Parathyroid adenoma (tissue), 2 donors: Measurements from ENCODE around the gene DEUP1.
"Not testable (repeated sequence)": the region's sequence is repeated elsewhere in the genome, so short reads cannot be mapped to it uniquely, and the experiment has no call there.

Experiments used
- H2AFZ ChIP-seq: fragments of 300-600 bp; sonication (generic); one replicate; pipeline ENCODE4 v1.7.0; 2017; ENCODE audit warnings: antibody characterized with exemption, mild to moderate bottlenecking
- H3K27ac ChIP-seq: fragments of 300-600 bp; sonication (generic); one replicate; pipeline ENCODE4 v1.7.0; 2017
- H3K27me3 ChIP-seq: fragments of 300-600 bp; sonication (generic); one replicate; pipeline ENCODE4 v1.7.0; 2017; ENCODE audit warnings: low read length; ENCODE audit not compliant: control insufficient read depth, insufficient read depth
- H3K36me3 ChIP-seq: fragments of 300-600 bp; sonication (generic); one replicate; pipeline ENCODE4 v1.7.0; 2017; ENCODE audit warnings: low read length; ENCODE audit not compliant: control insufficient read depth, insufficient read depth
- H3K4me1 ChIP-seq: fragments of 300-600 bp; sonication (generic); one replicate; pipeline ENCODE4 v1.7.0; 2017; ENCODE audit warnings: control low read depth
- H3K4me2 ChIP-seq: fragments of 300-600 bp; sonication (generic); one replicate; pipeline ENCODE4 v1.7.0; 2017; ENCODE audit warnings: low read length
- H3K4me3 ChIP-seq: fragments of 300-600 bp; sonication (generic); one replicate; pipeline ENCODE4 v1.7.0; 2017; ENCODE audit warnings: low read depth, low read length
- H3K79me2 ChIP-seq: fragments of 300-600 bp; sonication (generic); one replicate; pipeline ENCODE4 v1.7.0; 2017; ENCODE audit warnings: control low read depth
- H3K9ac ChIP-seq: fragments of 300-600 bp; sonication (generic); one replicate; pipeline ENCODE4 v1.7.0; 2017; ENCODE audit warnings: mild to moderate bottlenecking
- H3K9me3 ChIP-seq: fragments of 300-600 bp; sonication (generic); one replicate; pipeline ENCODE4 v1.7.0; 2017; ENCODE audit warnings: low read length; ENCODE audit not compliant: control insufficient read depth
- TF ChIP-seq, protein P1 (sequence below): fragments of 300-600 bp; sonication (generic); IDR thresholded peaks from one replicate; pipeline ENCODE4 v1.7.0; 2017; ENCODE audit warnings: antibody characterized with exemption, mild to moderate bottlenecking
- donor health status: primary hyperparathyroidism.

The DEUP1 gene

DNA sequence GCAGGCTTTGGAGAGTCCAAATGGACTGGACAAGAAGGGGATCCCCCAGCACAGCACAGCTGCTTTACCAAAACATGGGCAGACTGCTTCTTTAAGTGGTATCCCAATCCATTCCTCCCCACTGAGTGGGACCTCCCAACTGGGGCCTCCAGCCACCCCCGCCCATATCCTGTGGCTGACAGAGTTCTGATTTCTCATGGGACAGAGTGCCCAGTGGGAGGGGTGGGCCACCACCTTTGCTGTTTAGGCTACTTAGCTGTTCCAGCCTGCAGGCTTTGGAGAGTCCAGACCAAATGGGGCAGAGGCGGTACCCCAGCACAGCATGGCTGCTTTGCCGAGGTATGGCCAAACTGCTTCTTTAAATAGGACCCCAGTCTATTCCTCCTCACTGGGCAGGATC lies 26.9 kb upstream of the DEUP1 start:
- H3K27me3 ChIP-seq: no peaks in the 10 kb centered on the region
- no peaks in the 10 kb centered on the region for H3K9me3 ChIP-seq
- H3K36me3 ChIP-seq: no peaks in the 10 kb centered on the region
- no peak overlapping the region for H3K4me2 ChIP-seq
- no peak overlapping the region for H3K9ac ChIP-seq
- H3K4me1 ChIP-seq: no peaks in the 10 kb centered on the region
- no peak overlapping the region for H3K4me3 ChIP-seq
- no peak overlapping the region for H2AFZ ChIP-seq
- H3K79me2 ChIP-seq: no peaks in the 10 kb centered on the region
- TF ChIP-seq, protein P1, sequence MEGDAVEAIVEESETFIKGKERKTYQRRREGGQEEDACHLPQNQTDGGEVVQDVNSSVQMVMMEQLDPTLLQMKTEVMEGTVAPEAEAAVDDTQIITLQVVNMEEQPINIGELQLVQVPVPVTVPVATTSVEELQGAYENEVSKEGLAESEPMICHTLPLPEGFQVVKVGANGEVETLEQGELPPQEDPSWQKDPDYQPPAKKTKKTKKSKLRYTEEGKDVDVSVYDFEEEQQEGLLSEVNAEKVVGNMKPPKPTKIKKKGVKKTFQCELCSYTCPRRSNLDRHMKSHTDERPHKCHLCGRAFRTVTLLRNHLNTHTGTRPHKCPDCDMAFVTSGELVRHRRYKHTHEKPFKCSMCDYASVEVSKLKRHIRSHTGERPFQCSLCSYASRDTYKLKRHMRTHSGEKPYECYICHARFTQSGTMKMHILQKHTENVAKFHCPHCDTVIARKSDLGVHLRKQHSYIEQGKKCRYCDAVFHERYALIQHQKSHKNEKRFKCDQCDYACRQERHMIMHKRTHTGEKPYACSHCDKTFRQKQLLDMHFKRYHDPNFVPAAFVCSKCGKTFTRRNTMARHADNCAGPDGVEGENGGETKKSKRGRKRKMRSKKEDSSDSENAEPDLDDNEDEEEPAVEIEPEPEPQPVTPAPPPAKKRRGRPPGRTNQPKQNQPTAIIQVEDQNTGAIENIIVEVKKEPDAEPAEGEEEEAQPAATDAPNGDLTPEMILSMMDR: no peak
- no peak overlapping the region for H3K27ac ChIP-seq

DNA sequence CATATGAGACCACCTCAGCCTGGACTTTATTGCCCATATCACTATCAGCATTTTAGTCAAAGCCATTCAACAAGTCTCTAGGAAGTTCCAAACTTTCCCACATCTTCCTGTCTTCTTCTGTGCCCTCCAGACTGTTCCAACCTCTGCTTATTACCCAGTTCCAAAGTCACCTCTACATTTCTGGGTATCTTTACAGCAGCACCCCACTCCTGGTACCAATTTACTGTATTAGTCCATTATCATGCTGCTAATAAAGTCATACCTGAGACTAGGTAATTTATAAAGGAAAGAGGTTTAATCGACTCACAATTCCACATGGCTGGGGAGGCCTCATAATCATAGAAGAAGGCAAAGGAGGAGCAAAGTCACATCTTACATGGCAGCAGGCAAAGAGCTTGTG lies 16.1 kb upstream of the DEUP1 start:
- H2AFZ ChIP-seq, H3K36me3 ChIP-seq, H3K4me3 ChIP-seq, H3K9ac ChIP-seq, H3K4me2 ChIP-seq, H3K4me1 ChIP-seq, H3K27ac ChIP-seq, H3K27me3 ChIP-seq, H3K9me3 ChIP-seq, H3K79me2 ChIP-seq: not testable (repeated sequence)

DNA sequence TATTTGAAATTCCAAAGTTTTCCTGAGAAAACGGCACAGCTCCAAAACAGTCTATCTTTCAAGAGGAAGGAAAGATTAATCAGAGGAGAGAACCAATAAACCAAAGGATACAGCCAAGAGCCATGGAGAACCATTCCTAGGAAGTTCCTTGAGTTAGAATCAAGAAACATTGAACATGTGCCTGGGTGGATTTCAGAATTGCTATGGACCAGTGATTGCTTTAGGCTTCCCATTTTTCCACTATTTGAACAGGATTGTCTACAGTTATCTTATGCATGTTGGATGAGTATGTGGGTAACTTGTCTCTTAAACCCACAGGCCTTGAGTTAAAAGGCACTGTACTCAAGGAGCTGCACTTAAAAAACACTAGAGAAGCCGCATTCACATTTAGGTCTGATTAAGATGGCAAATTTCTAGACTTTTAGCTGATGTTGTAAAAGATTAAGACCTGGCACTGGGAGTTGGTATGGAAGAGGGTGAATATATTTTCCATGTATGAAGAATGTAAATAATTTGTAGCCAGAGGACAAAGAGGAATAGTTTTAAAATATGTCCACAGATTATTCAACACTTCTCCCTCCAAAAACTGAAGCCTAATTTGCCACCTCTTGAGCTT lies 11.2 kb upstream of the DEUP1 start:
- Histone ChIP-seq H3K4me2 (no peak overlapping the region), H3K4me3 (no peak overlapping the region), H3K27ac (no peak overlapping the region), H3K9ac (no peak overlapping the region), H3K79me2 (no peaks in the 10 kb centered on the region), H2AFZ (no peak overlapping the region), H3K36me3 (no peaks in the 10 kb centered on the region), H3K9me3 (no peaks in the 10 kb centered on the region), H3K4me1 (no peaks in the 10 kb centered on the region), H3K27me3 (no peaks in the 10 kb centered on the region)
- TF ChIP-seq, protein P1: no peak

DNA sequence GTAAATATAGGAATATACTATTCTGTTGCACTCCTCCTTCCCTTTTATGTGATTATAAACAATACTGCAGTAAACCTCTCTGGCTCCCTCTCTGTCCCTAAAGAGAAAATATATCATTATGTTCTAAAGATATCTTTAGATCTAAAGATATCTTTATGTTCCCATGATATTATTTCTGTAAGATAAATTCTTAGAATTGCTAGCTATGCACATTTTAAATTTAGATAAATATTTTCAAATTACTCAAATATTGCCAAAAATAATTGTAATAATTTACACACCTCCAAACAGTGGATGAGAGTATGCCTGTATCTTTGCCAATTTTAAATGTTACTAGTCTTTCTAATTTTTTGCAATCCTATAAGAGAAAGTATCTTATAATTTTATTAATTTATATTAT lies 10.3 kb upstream of the DEUP1 start:
- H3K9me3 ChIP-seq: no peaks in the 10 kb centered on the region

DNA sequence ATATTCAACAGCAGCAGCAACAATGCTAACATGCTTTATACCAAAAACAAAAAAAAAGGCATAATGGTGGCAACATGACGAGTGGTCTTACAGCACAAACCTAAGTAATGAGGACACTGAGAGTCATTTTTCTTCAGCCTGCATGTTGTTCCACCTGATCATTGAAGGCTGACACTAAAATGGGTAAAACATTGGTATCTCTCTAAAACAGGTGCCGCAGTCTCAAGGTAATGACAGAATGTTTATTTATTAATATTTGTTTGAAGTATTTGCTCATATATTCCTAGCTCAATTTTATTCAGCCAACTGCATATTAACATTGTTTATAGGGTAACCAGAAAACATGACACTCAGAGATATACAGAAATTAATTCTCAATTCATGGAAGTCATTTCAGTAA lies 8.3 kb upstream of the DEUP1 start:
- TF ChIP-seq, protein P1: no peak
- H2AFZ ChIP-seq: no peak overlapping the region
- no peaks in the 10 kb centered on the region for H3K27me3 ChIP-seq
- no peak overlapping the region for H3K4me2 ChIP-seq
- no peaks in the 10 kb centered on the region for H3K79me2 ChIP-seq
- no peak overlapping the region for H3K4me3 ChIP-seq
- no peak overlapping the region for H3K27ac ChIP-seq
- no peaks in the 10 kb centered on the region for H3K4me1 ChIP-seq
- no peak overlapping the region for H3K9ac ChIP-seq
- no peaks in the 10 kb centered on the region for H3K36me3 ChIP-seq
- H3K9me3 ChIP-seq: no peaks in the 10 kb centered on the region

More for the DNA sequence above, 10.3 kb upstream of the DEUP1 start:
- no peak overlapping the region for H3K4me3 ChIP-seq
- no peak overlapping the region for H2AFZ ChIP-seq
- no peaks in the 10 kb centered on the region for H3K4me1 ChIP-seq
- H3K27me3 ChIP-seq: no peaks in the 10 kb centered on the region
- TF ChIP-seq, protein P1: no peak
- no peak overlapping the region for H3K4me2 ChIP-seq
- H3K79me2 ChIP-seq: no peaks in the 10 kb centered on the region
- H3K9ac ChIP-seq: no peak overlapping the region
- H3K27ac ChIP-seq: no peak overlapping the region
- H3K36me3 ChIP-seq: no peaks in the 10 kb centered on the region
